GM12891 (cell line): ENCODE measurements around the gene PIGM.

Experiments used
- PAX5 ChIP-seq: IDR thresholded peaks from 2 replicates; pipeline ENCODE4 v1.6.1; 2011; ENCODE audit warnings: low read length, moderate library complexity, mild to moderate bottlenecking; ENCODE audit not compliant: insufficient read depth, severe bottlenecking
- POLR2A ChIP-seq: IDR thresholded peaks from 2 replicates; pipeline ENCODE4 v1.6.1; 2011; ENCODE audit warnings: low read depth, low read length, control low read depth
- POLR2AphosphoS5 ChIP-seq: IDR thresholded peaks from 2 replicates; pipeline ENCODE4 v1.6.1; 2011; ENCODE audit warnings: low read depth, low read length, control low read depth
- POU2F2 ChIP-seq: IDR thresholded peaks from 2 replicates; pipeline ENCODE4 v1.6.1; 2011; ENCODE audit warnings: low read depth, mild to moderate bottlenecking, control low read depth, low read length, moderate library complexity
- TAF1 ChIP-seq: IDR thresholded peaks from 2 replicates; pipeline ENCODE4 v1.6.1; 2011; ENCODE audit warnings: low read depth, low read length, control low read depth

GRCh38 chr1:160047111-160047991 lies 15.6 kb upstream of the PIGM start:
- TF ChIP-seq POLR2A (no peak), POLR2AphosphoS5 (no peak), TAF1 (no peak), PAX5 (no peak), POU2F2 (no peak)
